Spleen (tissue), 7 donors: ENCODE measurements around the gene BIN1.

Experiments used
- POLR2AphosphoS5 ChIP-seq, 3 donors: sonication (generic); formaldehyde crosslinking; IDR thresholded peaks; one replicate each; pipeline ENCODE4 v1.5.1; 2017; ENCODE audit warnings: antibody characterized with exemption in 3 of 3
- TF ChIP-seq, protein P1 (sequence below), 11 experiments: fragments of 200-600 bp in 7 of 11; fragments of 450-650 bp in 4 of 11; sonication (generic) in 4 of 11; IDR thresholded peaks in 8 of 11; conservative IDR thresholded peaks in 3 of 11; 1 replicate in 7 of 11; 2 replicates in 4 of 11; pipeline versions ENCODE4 v1.4.0 to v1.8.0; 2016 to 2021; ENCODE audit warnings: antibody characterized with exemption in 11 of 11, inconsistent platforms in 4 of 11, mild to moderate bottlenecking in 1 of 11
- donor health status: DM: no; HTN: no; CAD: no; lungs with moderate emphysema.
- donor health status: DM: no; HTN: no; CAD: no.
- donor health status: DM: no; HTN: no; CAD: no.

- TF ChIP-seq, protein P1, sequence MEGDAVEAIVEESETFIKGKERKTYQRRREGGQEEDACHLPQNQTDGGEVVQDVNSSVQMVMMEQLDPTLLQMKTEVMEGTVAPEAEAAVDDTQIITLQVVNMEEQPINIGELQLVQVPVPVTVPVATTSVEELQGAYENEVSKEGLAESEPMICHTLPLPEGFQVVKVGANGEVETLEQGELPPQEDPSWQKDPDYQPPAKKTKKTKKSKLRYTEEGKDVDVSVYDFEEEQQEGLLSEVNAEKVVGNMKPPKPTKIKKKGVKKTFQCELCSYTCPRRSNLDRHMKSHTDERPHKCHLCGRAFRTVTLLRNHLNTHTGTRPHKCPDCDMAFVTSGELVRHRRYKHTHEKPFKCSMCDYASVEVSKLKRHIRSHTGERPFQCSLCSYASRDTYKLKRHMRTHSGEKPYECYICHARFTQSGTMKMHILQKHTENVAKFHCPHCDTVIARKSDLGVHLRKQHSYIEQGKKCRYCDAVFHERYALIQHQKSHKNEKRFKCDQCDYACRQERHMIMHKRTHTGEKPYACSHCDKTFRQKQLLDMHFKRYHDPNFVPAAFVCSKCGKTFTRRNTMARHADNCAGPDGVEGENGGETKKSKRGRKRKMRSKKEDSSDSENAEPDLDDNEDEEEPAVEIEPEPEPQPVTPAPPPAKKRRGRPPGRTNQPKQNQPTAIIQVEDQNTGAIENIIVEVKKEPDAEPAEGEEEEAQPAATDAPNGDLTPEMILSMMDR (IDR thresholded peaks at IDR 0.05 in 8 of 11, conservative IDR thresholded peaks at IDR 0.05 in 3 of 11): no peak
- TF ChIP-seq POLR2AphosphoS5 (IDR thresholded peaks at IDR 0.05): no peak
Observed at GRCh38 chr2:127138281-127138680, 31.3 kb upstream of the BIN1 start.
